Neural cell (in vitro differentiated cells): ENCODE results near the gene DPP10. TPM values are rescaled to one million over a fixed set of nuclear protein-coding genes. Genes with fewer than 3 reads are reported as not detected.

Experiments
- H2AFZ ChIP-seq: fragments of 200-600, 300-800 bp; sonication (generic), shearing (Covaris generic); 2 replicates; pipeline ENCODE4 v1.6.0; 2014; ENCODE audit warnings: low read depth, mild to moderate bottlenecking, antibody characterized with exemption, low read length, moderate library complexity
- H3F3A ChIP-seq: fragments of 200-600 bp; shearing (Covaris generic); 2 replicates; pipeline ENCODE4 v1.6.1; 2016; ENCODE audit warnings: mild to moderate bottlenecking, moderate library complexity, mixed read lengths, antibody characterized with exemption, low read length; ENCODE audit not compliant: insufficient read depth, poor library complexity, severe bottlenecking
- H3K27ac ChIP-seq: fragments of 200-600, 300-800 bp; sonication (generic), shearing (Covaris generic); 2 replicates; pipeline ENCODE4 v1.5.1; 2014; ENCODE audit warnings: mild to moderate bottlenecking, low read length, moderate library complexity
- H3K27me3 ChIP-seq: fragments of 300-800, 200-600 bp; sonication (generic), shearing (Covaris generic); 2 replicates; pipeline ENCODE4 v1.6.0; 2014; ENCODE audit warnings: mild to moderate bottlenecking, low read depth, low read length, moderate library complexity; ENCODE audit not compliant: insufficient read depth
- H3K36me3 ChIP-seq: fragments of 300-800, 200-600 bp; sonication (generic), shearing (Covaris generic); 2 replicates; pipeline ENCODE4 v1.5.1; 2014; ENCODE audit warnings: mild to moderate bottlenecking, antibody characterized with exemption, low read length, moderate library complexity; ENCODE audit not compliant: insufficient read depth
- H3K4me2 ChIP-seq: fragments of 300-800, 200-600 bp; sonication (generic), shearing (Covaris generic); 2 replicates; pipeline ENCODE4 v1.6.0; 2014; ENCODE audit warnings: mild to moderate bottlenecking, low read length
- H3K4me3 ChIP-seq: fragments of 300-800, 200-600 bp; sonication (generic), shearing (Covaris generic); 2 replicates; pipeline ENCODE4 v1.5.1; 2014; ENCODE audit warnings: mild to moderate bottlenecking, low read length, moderate library complexity
- H3K79me2 ChIP-seq: fragments of 200-600 bp; shearing (Covaris generic); replicated peaks from 2 replicates; pipeline ENCODE4 v1.6.0; 2014; ENCODE audit warnings: mild to moderate bottlenecking, low read length, moderate library complexity; ENCODE audit not compliant: insufficient read depth
- H3K9ac ChIP-seq: fragments of 300-800, 200-600 bp; sonication (generic), shearing (Covaris generic); 2 replicates; pipeline ENCODE4 v1.6.1; 2016; ENCODE audit warnings: mild to moderate bottlenecking, low read length, mixed read lengths
- H3K9me2 ChIP-seq: fragments of 200-600 bp; shearing (Covaris generic); 2 replicates; pipeline ENCODE4 v1.6.1; 2016; ENCODE audit warnings: mild to moderate bottlenecking, low read length, mixed read lengths; ENCODE audit not compliant: insufficient read depth
- H3K9me3 ChIP-seq: fragments of 200-600, 300-800 bp; sonication (generic), shearing (Covaris generic); 2 replicates; pipeline ENCODE4 v1.6.1; 2016; ENCODE audit warnings: mild to moderate bottlenecking, mixed run types, low read length, moderate library complexity, mixed read lengths
- H4K20me1 ChIP-seq: fragments of 200-600 bp; shearing (Covaris generic); 2 replicates; pipeline ENCODE4 v1.6.1; 2016; ENCODE audit warnings: mild to moderate bottlenecking, mixed run types; ENCODE audit not compliant: insufficient read depth
- EP300 ChIP-seq: fragments of 450-650 bp; conservative IDR thresholded peaks from 2 replicates; pipeline ENCODE4 v1.6.1; 2014; ENCODE audit warnings: antibody characterized with exemption, mild to moderate bottlenecking, moderate library complexity; ENCODE audit not compliant: poor library complexity, severe bottlenecking
- EZH2 ChIP-seq: fragments of 200-600, 300-800 bp; shearing (Covaris generic), sonication (generic); IDR thresholded peaks from 2 replicates; pipeline ENCODE4 v1.6.1; 2014; ENCODE audit warnings: antibody characterized with exemption, low read length, borderline replicate concordance, mild to moderate bottlenecking; ENCODE audit not compliant: insufficient read depth, poor library complexity, severe bottlenecking
- MXI1 ChIP-seq: fragments of 450-650 bp; conservative IDR thresholded peaks from 2 replicates; pipeline ENCODE4 v1.6.1; 2014; ENCODE audit warnings: antibody characterized with exemption, mild to moderate bottlenecking; ENCODE audit not compliant: poor library complexity, severe bottlenecking
- POLR2AphosphoS5 ChIP-seq: IDR thresholded peaks from 2 replicates; pipeline ENCODE4 v1.6.1; 2012
- RAD21 ChIP-seq: fragments of 450-650 bp; conservative IDR thresholded peaks from 2 replicates; pipeline ENCODE4 v1.6.1; 2014; ENCODE audit warnings: antibody characterized with exemption, mild to moderate bottlenecking, moderate library complexity
- SMC3 ChIP-seq: fragments of 450-650 bp; conservative IDR thresholded peaks from 2 replicates; pipeline ENCODE4 v1.6.1; 2014; ENCODE audit warnings: antibody characterized with exemption, mild to moderate bottlenecking, moderate library complexity; ENCODE audit not compliant: poor library complexity
- TAF1 ChIP-seq: IDR thresholded peaks from 2 replicates; pipeline ENCODE4 v1.6.1; 2012; ENCODE audit warnings: low read depth
- polyA plus RNA-seq: library from polyadenylated mRNA; depleted of rRNA; stranded (reverse); fragments of >200 nt; gene quantifications from 2 replicates; pipeline ENCODE4 v1.2.3, GENCODE V29; 2014
- TF ChIP-seq, protein P1 (sequence below): fragments of 450-650 bp; IDR thresholded peaks from 2 replicates; pipeline ENCODE4 v1.5.1; 2014; ENCODE audit warnings: antibody characterized with exemption, mild to moderate bottlenecking, moderate library complexity; ENCODE audit not compliant: poor library complexity, severe bottlenecking
- TF ChIP-seq, protein P2 (sequence below): IDR thresholded peaks from 2 replicates; pipeline ENCODE4 v1.6.1; 2012; ENCODE audit warnings: borderline replicate concordance

Gene DPP10
- polyA plus RNA-seq, 1 donor from 2014 or later: 13.9 TPM

DNA sequence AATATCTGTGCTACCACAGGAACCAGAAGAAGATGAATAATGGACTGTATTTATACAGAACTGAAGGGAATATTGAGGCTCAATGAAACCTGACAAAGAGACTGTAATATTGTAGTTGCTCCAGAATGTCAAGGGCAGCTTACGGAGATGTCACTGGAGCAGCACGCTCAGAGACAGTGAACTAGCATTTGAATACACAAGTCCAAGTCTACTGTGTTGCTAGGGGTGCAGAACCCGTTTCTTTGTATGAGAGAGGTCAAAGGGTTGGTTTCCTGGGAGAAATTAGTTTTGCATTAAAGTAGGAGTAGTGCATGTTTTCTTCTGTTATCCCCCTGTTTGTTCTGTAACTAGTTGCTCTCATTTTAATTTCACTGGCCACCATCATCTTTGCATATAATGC is 1399.9 kb downstream of the DPP10 start:
- Histone ChIP-seq H3K27me3 (no peaks in the 10 kb centered on the region), H3K9me3 (no peaks in the 10 kb centered on the region), H3K79me2 (no peaks in the 10 kb centered on the region), H3K36me3 (no peaks in the 10 kb centered on the region), H3F3A (no peaks in the 10 kb centered on the region), H3K4me2 (no peak overlapping the region), H3K9me2 (no peaks in the 10 kb centered on the region), H4K20me1 (no peaks in the 10 kb centered on the region), H3K9ac (no peak overlapping the region), H3K4me3 (no peak overlapping the region), H2AFZ (no peak overlapping the region), H3K27ac (no peak overlapping the region)
- TF ChIP-seq EZH2 (no peak), TAF1 (no peak), SMC3 (no peak), MXI1 (no peak), EP300 (no peak)

DNA sequence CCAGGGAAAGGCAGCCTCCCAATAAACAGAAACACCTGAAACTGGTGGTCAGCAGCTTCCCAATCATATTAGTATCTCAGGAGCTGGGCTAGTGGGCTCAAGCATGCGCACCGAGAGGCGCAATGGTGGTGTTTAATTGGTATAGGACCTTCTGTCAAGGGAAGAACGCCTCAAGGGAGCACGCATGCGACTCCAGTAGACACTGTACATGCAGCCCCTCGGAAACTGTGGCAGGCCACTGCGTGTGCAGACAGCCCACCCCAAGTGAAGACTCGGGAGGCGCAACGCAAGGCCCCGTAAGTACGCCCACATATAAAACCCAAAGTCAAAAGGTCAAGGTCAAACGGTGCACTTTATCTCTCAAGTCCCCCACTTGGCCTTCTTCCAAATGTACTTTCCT is 1405.8 kb downstream of the DPP10 start:
- Histone ChIP-seq H3K9ac (no peak overlapping the region), H4K20me1 (no peaks in the 10 kb centered on the region), H3K36me3 (no peaks in the 10 kb centered on the region), H3K9me2 (no peaks in the 10 kb centered on the region), H3K27ac (no peak overlapping the region), H3K79me2 (no peaks in the 10 kb centered on the region), H2AFZ (no peak overlapping the region), H3K27me3 (no peaks in the 10 kb centered on the region), H3K9me3 (no peaks in the 10 kb centered on the region), H3F3A (no peaks in the 10 kb centered on the region), H3K4me2 (no peak overlapping the region), H3K4me3 (no peak overlapping the region)
- TF ChIP-seq SMC3 (no peak), RAD21 (no peak), POLR2AphosphoS5 (no peak), MXI1 (no peak), TAF1 (no peak), EP300 (no peak), EZH2 (no peak)
- TF ChIP-seq, protein P1, sequence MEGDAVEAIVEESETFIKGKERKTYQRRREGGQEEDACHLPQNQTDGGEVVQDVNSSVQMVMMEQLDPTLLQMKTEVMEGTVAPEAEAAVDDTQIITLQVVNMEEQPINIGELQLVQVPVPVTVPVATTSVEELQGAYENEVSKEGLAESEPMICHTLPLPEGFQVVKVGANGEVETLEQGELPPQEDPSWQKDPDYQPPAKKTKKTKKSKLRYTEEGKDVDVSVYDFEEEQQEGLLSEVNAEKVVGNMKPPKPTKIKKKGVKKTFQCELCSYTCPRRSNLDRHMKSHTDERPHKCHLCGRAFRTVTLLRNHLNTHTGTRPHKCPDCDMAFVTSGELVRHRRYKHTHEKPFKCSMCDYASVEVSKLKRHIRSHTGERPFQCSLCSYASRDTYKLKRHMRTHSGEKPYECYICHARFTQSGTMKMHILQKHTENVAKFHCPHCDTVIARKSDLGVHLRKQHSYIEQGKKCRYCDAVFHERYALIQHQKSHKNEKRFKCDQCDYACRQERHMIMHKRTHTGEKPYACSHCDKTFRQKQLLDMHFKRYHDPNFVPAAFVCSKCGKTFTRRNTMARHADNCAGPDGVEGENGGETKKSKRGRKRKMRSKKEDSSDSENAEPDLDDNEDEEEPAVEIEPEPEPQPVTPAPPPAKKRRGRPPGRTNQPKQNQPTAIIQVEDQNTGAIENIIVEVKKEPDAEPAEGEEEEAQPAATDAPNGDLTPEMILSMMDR: no peak
- TF ChIP-seq, protein P2, sequence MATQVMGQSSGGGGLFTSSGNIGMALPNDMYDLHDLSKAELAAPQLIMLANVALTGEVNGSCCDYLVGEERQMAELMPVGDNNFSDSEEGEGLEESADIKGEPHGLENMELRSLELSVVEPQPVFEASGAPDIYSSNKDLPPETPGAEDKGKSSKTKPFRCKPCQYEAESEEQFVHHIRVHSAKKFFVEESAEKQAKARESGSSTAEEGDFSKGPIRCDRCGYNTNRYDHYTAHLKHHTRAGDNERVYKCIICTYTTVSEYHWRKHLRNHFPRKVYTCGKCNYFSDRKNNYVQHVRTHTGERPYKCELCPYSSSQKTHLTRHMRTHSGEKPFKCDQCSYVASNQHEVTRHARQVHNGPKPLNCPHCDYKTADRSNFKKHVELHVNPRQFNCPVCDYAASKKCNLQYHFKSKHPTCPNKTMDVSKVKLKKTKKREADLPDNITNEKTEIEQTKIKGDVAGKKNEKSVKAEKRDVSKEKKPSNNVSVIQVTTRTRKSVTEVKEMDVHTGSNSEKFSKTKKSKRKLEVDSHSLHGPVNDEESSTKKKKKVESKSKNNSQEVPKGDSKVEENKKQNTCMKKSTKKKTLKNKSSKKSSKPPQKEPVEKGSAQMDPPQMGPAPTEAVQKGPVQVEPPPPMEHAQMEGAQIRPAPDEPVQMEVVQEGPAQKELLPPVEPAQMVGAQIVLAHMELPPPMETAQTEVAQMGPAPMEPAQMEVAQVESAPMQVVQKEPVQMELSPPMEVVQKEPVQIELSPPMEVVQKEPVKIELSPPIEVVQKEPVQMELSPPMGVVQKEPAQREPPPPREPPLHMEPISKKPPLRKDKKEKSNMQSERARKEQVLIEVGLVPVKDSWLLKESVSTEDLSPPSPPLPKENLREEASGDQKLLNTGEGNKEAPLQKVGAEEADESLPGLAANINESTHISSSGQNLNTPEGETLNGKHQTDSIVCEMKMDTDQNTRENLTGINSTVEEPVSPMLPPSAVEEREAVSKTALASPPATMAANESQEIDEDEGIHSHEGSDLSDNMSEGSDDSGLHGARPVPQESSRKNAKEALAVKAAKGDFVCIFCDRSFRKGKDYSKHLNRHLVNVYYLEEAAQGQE: no peak

DNA sequence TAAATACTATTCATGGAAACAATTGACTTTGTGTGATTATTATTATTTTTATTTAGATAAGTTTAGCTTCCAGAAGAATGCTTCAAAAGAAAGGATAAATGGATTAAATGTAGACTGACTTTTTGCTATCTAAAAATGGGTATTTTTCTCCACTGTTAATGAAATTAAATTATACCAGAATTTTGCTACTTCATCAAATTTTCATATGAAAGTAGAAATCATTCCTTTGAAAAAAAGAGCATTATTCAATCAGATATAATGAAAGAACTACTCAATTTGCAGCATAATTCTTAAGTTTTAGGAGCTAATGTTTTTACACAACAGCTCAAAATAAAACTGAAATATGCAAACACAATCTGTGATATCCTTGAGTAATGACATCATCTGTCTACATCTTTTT is 1424.6 kb downstream of the DPP10 start:
- no peak overlapping the region for H3K27ac ChIP-seq
- no peak overlapping the region for H3K9ac ChIP-seq
- no peak overlapping the region for H3K4me3 ChIP-seq
- H3K9me3 ChIP-seq: no peaks in the 10 kb centered on the region
- H3F3A ChIP-seq: no peaks in the 10 kb centered on the region
- no peaks in the 10 kb centered on the region for H3K36me3 ChIP-seq
- TF ChIP-seq SMC3: no peak
- TF ChIP-seq RAD21: no peak
- TF ChIP-seq, protein P1: no peak
- TF ChIP-seq TAF1: no peak
- TF ChIP-seq EP300: no peak
- no peak for TF ChIP-seq POLR2AphosphoS5
- no peak for TF ChIP-seq MXI1
- H4K20me1 ChIP-seq: no peaks in the 10 kb centered on the region
- H3K27me3 ChIP-seq: no peaks in the 10 kb centered on the region
- no peak overlapping the region for H3K4me2 ChIP-seq
- no peaks in the 10 kb centered on the region for H3K9me2 ChIP-seq
- H2AFZ ChIP-seq: no peak overlapping the region
- H3K79me2 ChIP-seq: no peaks in the 10 kb centered on the region
